ENCODE measurements around the gene TTC7B.

TTC7B gene

GRCh38 chr14:90571149-90571947 is 244.9 kb downstream of the TTC7B start:
- ChIA-PET CTCF (no interaction called here), POLR2A (no interaction called here)
- TF ChIP-seq CTCF (IDR thresholded peaks at IDR 0.05; ENCODE audit: insufficient read depth, low read length, missing control alignments), result no peak
- no peak for DNase-seq (ENCODE audit: low read depth, low spot score)
- no peak overlapping the region for H3K4me3 ChIP-seq (ENCODE audit: low read depth, low read length)

GRCh38 chr14:90570461-90570860 is 245.8 kb downstream of the TTC7B start:
- ChIA-PET CTCF (no interaction called here), POLR2A (no interaction called here)
- H3K4me3 ChIP-seq (ENCODE audit: low read depth, low read length), result no peak overlapping the region
- TF ChIP-seq CTCF (IDR thresholded peaks at IDR 0.05; ENCODE audit: insufficient read depth, low read length, missing control alignments), result no peak
- no peak for DNase-seq (ENCODE audit: low read depth, low spot score)

- TF ChIP-seq CTCF (IDR thresholded peaks at IDR 0.05; ENCODE audit: insufficient read depth, low read length, missing control alignments), result no peak
- no peak for DNase-seq (ENCODE audit: low read depth, low spot score)
- ChIA-PET POLR2A (no interaction called here), CTCF (no interaction called here)
- no peak overlapping the region for H3K4me3 ChIP-seq (ENCODE audit: low read depth, low read length)
These were observed 246.4 kb downstream of the TTC7B start for GRCh38 chr14:90569606-90570387.

DNA sequence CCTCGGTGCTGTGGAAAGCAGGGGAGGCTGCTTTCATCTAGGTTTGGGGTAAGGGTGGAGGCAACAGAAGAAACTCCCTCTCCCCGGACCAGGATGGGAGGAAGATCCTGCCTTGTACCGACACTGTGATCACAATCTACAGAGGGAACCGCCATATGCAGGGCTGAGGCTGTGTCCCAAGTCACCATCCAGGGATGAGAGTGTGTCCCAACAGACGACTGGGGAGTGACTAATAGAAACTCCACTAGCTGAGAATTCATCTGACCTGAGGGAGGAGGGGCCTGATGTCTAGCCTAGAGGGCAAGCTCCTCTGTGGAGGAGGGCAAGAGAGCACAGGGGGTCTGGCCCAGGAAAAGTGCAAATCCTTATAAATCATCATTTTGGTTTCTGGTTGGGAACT is 247.0 kb downstream of the TTC7B start:
- TF ChIP-seq CTCF (IDR thresholded peaks at IDR 0.05; ENCODE audit: insufficient read depth, low read length, missing control alignments), result no peak
- ChIA-PET POLR2A (no interaction called here), CTCF (no interaction called here)
- H3K4me3 ChIP-seq (ENCODE audit: low read depth, low read length), result no peak overlapping the region
- no peak for DNase-seq (ENCODE audit: low read depth, low spot score)

DNA sequence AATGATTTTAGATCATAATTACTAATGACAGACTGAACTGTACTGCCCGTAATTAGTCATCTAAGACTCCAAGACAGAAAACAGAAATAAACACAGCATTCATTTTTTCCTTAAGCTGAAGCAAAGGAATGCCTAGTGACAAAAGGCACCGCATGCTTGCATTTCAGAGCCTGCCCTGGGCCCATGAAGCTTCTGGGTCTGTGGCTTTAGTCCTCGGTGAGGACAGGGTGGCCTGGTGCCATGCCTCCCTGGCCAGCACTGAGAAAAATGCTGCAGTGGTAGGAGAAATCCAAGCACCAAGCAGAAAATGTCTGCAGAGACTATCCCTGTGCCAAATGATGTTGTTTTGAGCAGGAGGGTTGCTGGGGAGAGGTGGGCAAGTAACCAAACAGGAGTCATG is 247.8 kb downstream of the TTC7B start:
- no peak for DNase-seq (ENCODE audit: low read depth, low spot score)
- no peak for TF ChIP-seq CTCF (IDR thresholded peaks at IDR 0.05; ENCODE audit: insufficient read depth, low read length, missing control alignments)
- POLR2A ChIA-PET, result no interaction called here
- CTCF ChIA-PET, result no interaction called here
- H3K4me3 ChIP-seq (ENCODE audit: low read depth, low read length), result no peak overlapping the region

- H3K4me3 ChIP-seq (ENCODE audit: low read depth, low read length), result no peak overlapping the region
- no peak for TF ChIP-seq CTCF (IDR thresholded peaks at IDR 0.05; ENCODE audit: insufficient read depth, low read length, missing control alignments)
- ChIA-PET CTCF (no interaction called here), POLR2A (no interaction called here)
- no peak for DNase-seq (ENCODE audit: low read depth, low spot score)
These were observed 248.2 kb downstream of the TTC7B start for GRCh38 chr14:90567991-90568390.
